Fibroblast of the aortic adventitia (primary cell): ENCODE data around the gene RALGAPB. TPM values are rescaled to one million over a fixed set of nuclear protein-coding genes. Genes with fewer than 3 reads are reported as not detected.
"Not testable (repeated sequence)": the region's sequence is repeated elsewhere in the genome, so short reads cannot be mapped to it uniquely, and the experiment has no call there.

ENCODE experiments used
- DNase-seq: peaks from one replicate; pipeline ENCODE4 v3.0.0-alpha.2; 2010; ENCODE audit warnings: low read depth
- H3K4me3 ChIP-seq: 2 replicates; pipeline ENCODE4 v1.5.1; 2011; ENCODE audit warnings: low read depth, mild to moderate bottlenecking, control low read depth, low read length, moderate library complexity
- total RNA-seq: library from RNA; depleted of rRNA; stranded (reverse); fragments of >200 nt; gene quantifications from 2 replicates; pipeline ENCODE4 v1.2.3, GENCODE V29; 2012; ENCODE audit warnings: low replicate concordance
- TF ChIP-seq, protein P1 (sequence below): IDR thresholded peaks from 2 replicates; pipeline ENCODE4 v1.5.1; 2011; ENCODE audit warnings: mild to moderate bottlenecking, low read length, control low read depth, inconsistent platforms; ENCODE audit not compliant: insufficient read depth

RALGAPB gene
- total RNA-seq, 1 donor, result 49.0 TPM

- DNase-seq, result no peak
- no peak overlapping the region for H3K4me3 ChIP-seq
- TF ChIP-seq, protein P1, sequence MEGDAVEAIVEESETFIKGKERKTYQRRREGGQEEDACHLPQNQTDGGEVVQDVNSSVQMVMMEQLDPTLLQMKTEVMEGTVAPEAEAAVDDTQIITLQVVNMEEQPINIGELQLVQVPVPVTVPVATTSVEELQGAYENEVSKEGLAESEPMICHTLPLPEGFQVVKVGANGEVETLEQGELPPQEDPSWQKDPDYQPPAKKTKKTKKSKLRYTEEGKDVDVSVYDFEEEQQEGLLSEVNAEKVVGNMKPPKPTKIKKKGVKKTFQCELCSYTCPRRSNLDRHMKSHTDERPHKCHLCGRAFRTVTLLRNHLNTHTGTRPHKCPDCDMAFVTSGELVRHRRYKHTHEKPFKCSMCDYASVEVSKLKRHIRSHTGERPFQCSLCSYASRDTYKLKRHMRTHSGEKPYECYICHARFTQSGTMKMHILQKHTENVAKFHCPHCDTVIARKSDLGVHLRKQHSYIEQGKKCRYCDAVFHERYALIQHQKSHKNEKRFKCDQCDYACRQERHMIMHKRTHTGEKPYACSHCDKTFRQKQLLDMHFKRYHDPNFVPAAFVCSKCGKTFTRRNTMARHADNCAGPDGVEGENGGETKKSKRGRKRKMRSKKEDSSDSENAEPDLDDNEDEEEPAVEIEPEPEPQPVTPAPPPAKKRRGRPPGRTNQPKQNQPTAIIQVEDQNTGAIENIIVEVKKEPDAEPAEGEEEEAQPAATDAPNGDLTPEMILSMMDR, result no peak
Observed at GRCh38 chr20:38454556-38455473, 17.8 kb upstream of the RALGAPB start.

DNA sequence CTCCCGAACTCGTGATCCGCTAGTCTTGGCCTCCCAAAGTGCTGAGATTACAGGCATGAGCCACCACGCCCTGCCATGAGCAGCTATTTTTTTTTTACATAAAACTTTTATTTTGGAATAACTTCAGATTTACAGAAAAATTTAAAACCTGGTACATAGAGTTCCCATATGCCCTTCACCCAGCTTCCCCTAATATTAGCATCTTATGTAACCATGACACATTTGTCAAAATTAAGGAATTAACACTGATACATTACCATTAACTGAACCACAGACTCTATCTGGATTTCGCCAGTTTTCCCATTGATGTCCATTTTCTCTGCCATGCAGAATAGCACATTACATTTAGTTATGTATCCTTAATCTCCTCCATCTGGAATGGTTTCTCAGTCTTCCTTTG, 14.3 kb upstream of the RALGAPB start:
- TF ChIP-seq, protein P1, result no peak

DNA sequence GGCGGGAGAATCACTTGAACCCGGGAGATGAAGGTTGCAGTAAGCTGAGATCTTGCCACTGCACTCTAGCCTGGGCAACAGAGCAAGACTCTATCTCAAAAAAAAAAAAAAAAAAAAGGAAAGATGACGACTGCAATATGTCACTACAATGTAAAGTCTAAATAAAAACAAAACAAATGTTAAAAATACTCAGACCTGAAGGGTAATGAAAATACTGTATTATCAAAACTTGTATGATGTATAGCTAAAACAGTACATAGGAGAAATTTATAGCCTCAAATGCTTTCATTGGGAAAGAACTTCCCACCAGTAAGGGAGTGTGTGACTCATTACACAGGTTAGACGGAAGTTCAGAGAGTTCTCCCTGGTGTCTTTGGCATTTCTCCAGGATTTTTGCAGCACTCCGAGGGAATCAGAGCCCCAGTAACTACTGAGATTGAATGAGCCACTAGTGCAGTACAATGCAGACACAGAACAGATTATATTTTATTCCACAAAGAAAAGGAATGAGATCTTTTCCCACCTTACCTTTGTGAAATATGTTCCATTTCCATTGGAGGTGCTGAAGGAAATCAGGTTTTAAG, 12.5 kb upstream of the RALGAPB start:
- DNase-seq, result peak; percentile 80
- H3K4me3 ChIP-seq, result no peak overlapping the region
- TF ChIP-seq, protein P1, result no peak

More for the DNA sequence above, 14.3 kb upstream of the RALGAPB start:
- H3K4me3 ChIP-seq, result no peak overlapping the region
- no peak for DNase-seq

DNA sequence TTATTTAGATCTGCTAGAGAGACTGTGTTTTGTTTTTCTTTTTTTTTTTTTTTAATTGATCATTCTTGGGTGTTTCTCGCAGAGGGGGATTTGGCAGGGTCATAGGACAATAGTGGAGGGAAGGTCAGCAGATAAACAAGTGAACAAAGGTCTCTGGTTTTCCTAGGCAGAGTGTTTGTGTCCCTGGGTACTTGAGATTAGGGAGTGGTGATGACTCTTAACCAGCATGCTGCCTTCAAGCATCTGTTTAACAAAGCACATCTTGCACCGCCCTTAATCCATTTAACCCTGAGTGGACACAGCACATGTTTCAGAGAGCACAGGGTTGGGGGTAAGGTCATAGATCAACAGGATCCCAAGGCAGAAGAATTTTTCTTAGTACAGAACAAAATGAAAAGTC, 12.0 kb upstream of the RALGAPB start:
- DNase-seq, H3K4me3 ChIP-seq: not testable (repeated sequence)

GRCh38 chr20:38461167-38461566, 11.5 kb upstream of the RALGAPB start:
- not testable (repeated sequence) for H3K4me3 ChIP-seq, DNase-seq

DNA sequence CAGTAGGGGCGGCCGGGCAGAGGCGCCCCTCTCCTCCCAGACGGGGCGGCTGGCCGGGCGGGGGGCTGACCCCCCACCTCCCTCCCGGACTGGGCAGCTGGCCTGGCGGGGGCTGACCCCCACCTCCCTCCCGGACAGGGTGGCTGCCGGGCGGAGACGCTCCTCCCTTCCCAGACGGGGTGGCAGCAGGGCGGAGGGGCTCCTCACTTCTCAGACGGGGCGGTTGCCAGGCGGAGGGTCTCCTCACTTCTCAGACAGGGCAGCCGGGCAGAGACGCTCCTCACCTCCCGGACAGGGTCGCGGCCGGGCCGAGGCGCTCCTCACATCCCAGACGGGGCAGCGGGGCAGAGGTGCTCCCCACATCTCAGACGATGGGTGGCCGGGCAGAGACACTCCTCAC, 11.1 kb upstream of the RALGAPB start:
- not testable (repeated sequence) for DNase-seq, H3K4me3 ChIP-seq

- no peak for DNase-seq
- TF ChIP-seq, protein P1, result no peak
- no peak overlapping the region for H3K4me3 ChIP-seq
Observed at GRCh38 chr20:38466171-38466570, 6.5 kb upstream of the RALGAPB start.

- TF ChIP-seq, protein P1, result no peak
- no peak overlapping the region for H3K4me3 ChIP-seq
- DNase-seq, result no peak
Observed at GRCh38 chr20:38466983-38467382, 5.7 kb upstream of the RALGAPB start.
